A673 (cell line): ENCODE measurements around the gene KIAA0753.

Source experiments
- EZH2 ChIP-seq: fragments of 200-600 bp; sonication (generic); IDR thresholded peaks from 2 replicates; pipeline ENCODE4 v1.6.1; 2017; ENCODE audit warnings: borderline replicate concordance, low read depth, mild to moderate bottlenecking, mixed read lengths, antibody characterized with exemption, low read length; ENCODE audit not compliant: poor library complexity, severe bottlenecking
- TF ChIP-seq, protein P1 (sequence below): fragments of 300-800, 200-600 bp; sonication (generic); conservative IDR thresholded peaks from 2 replicates; pipeline ENCODE4 v1.5.1; 2017; ENCODE audit warnings: low read depth, mild to moderate bottlenecking, antibody characterized with exemption, low read length, moderate library complexity, mixed read lengths

DNA sequence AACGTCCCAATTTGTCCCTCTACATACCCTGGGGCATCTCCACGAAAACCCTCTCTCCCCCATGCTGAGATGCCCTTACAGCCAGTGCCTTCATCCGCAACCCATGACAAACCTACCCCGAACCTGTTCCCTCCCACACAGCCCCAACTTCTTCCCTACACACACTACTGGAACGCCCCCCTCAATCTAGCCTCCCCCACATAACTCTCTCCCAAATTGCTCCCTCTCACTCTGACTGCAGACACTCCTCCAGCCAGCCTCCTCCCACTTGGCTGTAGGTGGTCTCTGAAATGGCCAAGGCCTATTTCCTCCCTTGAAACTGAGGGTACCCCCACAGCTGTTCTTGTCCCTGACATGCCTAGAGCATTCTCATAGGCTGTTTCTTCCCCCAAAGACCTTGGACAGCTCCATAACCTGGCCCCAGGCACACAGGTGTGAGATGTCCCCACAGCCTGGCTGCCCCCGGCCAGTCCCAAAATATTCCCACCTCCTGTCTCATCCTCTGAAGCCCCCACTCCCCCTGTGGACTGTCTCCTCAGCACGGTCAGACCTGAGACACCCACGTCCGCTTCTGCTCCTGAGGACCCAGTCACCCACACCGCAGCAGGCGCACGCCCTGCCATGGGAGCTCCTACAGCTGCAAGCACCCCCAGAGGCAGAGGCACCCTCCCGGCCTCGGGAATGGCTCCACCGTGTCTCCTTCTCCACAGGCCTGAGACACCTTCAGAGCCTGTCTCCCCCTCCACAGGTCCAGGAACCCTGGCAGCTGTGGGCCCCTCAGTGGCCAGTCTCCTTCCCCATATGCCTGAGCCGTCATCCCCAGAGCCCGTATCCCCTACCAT, 3.7 kb downstream of the KIAA0753 start:
- TF ChIP-seq, protein P1, sequence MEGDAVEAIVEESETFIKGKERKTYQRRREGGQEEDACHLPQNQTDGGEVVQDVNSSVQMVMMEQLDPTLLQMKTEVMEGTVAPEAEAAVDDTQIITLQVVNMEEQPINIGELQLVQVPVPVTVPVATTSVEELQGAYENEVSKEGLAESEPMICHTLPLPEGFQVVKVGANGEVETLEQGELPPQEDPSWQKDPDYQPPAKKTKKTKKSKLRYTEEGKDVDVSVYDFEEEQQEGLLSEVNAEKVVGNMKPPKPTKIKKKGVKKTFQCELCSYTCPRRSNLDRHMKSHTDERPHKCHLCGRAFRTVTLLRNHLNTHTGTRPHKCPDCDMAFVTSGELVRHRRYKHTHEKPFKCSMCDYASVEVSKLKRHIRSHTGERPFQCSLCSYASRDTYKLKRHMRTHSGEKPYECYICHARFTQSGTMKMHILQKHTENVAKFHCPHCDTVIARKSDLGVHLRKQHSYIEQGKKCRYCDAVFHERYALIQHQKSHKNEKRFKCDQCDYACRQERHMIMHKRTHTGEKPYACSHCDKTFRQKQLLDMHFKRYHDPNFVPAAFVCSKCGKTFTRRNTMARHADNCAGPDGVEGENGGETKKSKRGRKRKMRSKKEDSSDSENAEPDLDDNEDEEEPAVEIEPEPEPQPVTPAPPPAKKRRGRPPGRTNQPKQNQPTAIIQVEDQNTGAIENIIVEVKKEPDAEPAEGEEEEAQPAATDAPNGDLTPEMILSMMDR: no peak
- TF ChIP-seq EZH2: no peak
